GM18909 (cell line): ENCODE data around the gene VPS52.

Experiments used
- ATAC-seq: cut with Tn5 transposase; IDR thresholded peaks from one replicate; pipeline ENCODE4 v1.9.1; 2021; ENCODE audit warnings: mild to moderate bottlenecking; ENCODE audit not compliant: unreplicated experiment, poor library complexity

Gene VPS52

GRCh38 chr6:33213166-33213988 is 58.3 kb downstream of the VPS52 start:
- no peak for ATAC-seq

DNA sequence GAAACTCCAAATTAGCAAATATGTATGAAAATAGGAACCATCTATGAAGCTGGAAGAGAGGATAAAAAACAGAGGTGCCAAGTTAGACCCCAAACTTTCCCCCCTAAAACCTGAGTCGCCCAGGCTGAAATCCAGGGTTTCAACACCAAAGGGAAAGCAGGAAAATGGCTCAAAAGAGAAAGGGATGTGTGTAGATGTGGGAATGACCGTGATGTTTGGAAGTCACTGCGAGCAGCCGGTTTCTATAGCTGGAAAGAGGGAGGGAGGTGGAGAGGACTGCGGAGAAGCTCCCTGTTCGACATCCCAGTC is 58.9 kb downstream of the VPS52 start:
- no peak for ATAC-seq

GRCh38 chr6:33211666-33212422 is 59.8 kb downstream of the VPS52 start:
- no peak for ATAC-seq

GRCh38 chr6:33211136-33211535 is 60.5 kb downstream of the VPS52 start:
- ATAC-seq: no peak

DNA sequence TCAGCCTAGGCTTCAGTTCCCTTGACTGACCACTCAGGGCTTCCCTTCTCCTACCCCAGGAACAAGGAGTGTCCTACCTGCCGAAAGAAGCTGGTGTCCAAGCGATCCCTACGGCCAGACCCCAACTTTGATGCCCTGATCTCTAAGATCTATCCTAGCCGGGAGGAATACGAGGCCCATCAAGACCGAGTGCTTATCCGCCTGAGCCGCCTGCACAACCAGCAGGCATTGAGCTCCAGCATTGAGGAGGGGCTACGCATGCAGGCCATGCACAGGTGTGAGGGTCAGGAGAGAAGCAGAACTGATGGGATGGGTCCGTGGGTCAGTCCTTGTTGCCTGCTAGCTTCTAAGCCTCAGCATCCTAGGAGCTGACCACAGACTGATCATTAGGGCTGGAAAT is 61.8 kb downstream of the VPS52 start:
- ATAC-seq: no peak

- ATAC-seq: peak; percentile 50
Observed at GRCh38 chr6:33208091-33208967, 63.3 kb downstream of the VPS52 start, which contains the start of gene RING1. Gene RING1, plus strand, starts transcription at chr6:33208500. Its CDS starts 323 bp downstream, at chr6:33208823.

- ATAC-seq: no peak
Observed at GRCh38 chr6:33207552-33208090, 64.1 kb downstream of the VPS52 start.

DNA sequence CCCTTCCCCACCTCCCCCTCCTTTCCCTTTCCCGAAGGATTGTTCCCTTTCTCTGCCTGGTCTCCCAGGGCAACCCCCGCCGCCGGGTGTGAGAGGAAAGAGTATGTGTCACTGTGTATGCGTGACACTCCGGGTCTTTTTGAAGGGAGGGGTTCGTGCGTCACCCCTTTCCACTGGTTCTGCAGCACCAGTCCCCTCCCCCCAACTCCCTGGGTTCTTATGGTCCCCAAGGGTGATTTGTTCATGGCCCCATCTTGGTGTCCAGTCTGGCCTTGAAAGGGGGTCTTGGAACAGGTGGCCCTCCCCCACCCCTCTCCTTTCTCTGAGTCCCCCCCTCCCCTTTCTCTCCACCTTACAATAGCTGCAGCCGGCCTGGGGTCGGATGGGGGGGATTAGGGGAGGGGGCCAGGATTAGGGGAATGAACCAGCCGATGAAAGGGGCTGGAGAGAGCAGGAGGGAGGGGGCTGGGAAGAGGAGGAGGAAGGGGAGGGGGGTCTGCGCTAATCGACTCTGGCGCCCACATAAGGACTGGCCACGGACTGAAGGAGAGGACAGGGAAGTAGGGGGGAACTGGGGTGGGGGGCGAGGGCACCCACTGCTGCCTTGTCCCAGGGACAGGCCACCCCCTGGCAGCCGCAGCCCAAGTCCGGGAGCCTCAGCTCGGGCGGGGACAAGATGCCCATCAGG is 64.7 kb downstream of the VPS52 start:
- ATAC-seq: no peak

DNA sequence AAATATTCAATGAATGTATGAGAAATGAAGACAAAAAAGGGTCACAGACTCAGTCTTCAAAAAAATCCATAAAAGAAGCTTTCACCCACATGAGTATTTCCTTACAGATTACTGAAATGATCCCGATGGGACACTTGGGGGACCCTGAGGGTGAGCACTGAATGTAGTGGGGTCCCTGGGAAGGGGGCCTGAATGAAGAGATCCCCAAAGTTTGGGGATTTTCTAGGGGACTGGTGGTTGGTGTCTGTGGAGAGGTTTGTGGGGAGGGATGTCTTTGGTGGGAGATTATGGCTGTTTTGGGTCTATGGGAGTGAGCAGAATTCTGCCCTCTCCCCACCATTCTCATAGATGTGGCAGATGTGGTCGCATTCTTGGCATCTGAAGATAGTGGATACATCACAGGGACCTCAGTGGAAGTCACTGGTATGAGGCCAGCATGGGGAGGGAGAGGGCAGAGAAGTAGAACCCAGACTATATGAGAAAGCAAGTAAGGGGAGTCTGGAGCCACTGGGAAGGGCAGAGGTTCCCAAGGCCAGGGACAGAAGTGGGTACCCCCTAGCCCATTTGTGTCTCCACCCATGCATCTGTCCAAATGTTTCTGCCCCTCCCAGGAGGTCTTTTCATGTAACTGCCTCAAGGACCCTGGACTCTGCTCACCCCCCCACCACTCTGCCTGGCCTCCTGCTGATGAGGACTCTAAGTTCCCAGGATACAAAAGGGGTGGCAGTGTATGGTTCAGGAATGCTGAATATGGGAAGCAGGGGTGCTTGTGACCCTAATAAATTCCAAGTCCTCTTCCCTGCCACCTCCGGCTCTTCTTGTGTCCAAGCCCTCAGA is 65.4 kb downstream of the VPS52 start:
- no peak for ATAC-seq

DNA sequence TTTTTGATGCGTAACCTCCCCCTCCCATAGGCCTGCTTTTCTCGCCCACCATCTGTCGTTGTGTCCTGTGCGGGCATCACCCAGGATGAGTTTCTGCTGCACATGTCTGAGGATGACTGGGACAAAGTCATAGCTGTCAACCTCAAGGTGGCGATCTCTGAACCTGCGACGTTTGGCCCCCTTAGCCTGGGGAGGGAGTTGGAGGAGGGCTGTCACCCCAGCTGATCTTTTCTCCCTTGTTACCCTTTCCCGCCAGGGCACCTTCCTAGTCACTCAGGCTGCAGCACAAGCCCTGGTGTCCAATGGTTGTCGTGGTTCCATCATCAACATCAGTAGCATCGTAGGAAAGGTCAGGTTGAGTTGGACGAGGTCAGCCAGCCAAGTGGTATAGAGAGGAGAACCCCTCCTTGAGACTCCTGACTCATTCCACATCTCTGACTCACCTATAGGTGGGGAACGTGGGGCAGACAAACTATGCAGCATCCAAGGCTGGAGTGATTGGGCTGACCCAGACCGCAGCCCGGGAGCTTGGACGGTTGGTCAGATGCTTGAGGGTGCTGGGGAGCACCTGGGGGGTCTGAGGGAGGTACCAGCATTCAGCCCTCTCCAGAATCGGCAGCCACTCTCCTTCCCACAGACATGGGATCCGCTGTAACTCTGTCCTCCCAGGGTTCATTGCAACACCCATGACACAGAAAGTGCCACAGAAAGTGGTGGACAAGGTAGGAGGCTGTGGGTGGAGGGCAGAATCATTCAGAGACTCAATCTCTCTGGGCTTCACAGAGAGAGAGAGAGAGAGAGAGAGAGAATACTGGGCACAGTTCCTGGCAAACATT is 66.3 kb downstream of the VPS52 start:
- ATAC-seq: no peak

- peak; percentile 50 for ATAC-seq
Observed at GRCh38 chr6:33204415-33205190, 67.1 kb downstream of the VPS52 start, which contains the start of gene HSD17B8. Gene HSD17B8, plus strand, starts transcription at chr6:33204655. Its CDS starts 14 bp downstream, at chr6:33204669.

- ATAC-seq: no peak
Observed at GRCh38 chr6:33204165-33204414, 67.6 kb downstream of the VPS52 start.

GRCh38 chr6:33203443-33204164 is 68.1 kb downstream of the VPS52 start:
- ATAC-seq: no peak

GRCh38 chr6:33202799-33203198 is 68.9 kb downstream of the VPS52 start:
- ATAC-seq: no peak

- no peak for ATAC-seq
Observed at GRCh38 chr6:33201935-33202334, 69.7 kb downstream of the VPS52 start.

DNA sequence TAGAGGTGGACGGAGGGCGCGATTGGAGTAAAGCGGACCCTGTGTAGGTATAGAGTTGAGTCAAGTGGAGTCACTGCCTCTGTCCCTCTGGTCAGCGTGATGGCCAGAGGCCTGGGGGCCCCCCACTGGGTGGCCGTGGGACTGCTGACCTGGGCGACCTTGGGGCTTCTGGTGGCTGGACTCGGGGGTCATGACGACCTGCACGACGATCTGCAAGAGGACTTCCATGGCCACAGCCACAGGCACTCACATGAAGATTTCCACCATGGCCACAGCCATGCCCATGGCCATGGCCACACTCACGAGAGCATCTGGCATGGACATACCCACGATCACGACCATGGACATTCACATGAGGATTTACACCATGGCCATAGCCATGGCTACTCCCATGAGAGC is 70.5 kb downstream of the VPS52 start:
- no peak for ATAC-seq
